DMS114 treated with DMSO at 0.1 percent for 48 hours (cell line): ENCODE measurements around the gene CAPN2.
"Not testable (repeated sequence)": the region's sequence is repeated elsewhere in the genome, so short reads cannot be mapped to it uniquely, and the experiment has no call there.

Experiments
- DNase-seq: peaks from one replicate; lab custom pipeline; 2025; ENCODE audit not compliant: unreplicated experiment; lab: John Stamatoyannopoulos, UW

CAPN2 gene

DNA sequence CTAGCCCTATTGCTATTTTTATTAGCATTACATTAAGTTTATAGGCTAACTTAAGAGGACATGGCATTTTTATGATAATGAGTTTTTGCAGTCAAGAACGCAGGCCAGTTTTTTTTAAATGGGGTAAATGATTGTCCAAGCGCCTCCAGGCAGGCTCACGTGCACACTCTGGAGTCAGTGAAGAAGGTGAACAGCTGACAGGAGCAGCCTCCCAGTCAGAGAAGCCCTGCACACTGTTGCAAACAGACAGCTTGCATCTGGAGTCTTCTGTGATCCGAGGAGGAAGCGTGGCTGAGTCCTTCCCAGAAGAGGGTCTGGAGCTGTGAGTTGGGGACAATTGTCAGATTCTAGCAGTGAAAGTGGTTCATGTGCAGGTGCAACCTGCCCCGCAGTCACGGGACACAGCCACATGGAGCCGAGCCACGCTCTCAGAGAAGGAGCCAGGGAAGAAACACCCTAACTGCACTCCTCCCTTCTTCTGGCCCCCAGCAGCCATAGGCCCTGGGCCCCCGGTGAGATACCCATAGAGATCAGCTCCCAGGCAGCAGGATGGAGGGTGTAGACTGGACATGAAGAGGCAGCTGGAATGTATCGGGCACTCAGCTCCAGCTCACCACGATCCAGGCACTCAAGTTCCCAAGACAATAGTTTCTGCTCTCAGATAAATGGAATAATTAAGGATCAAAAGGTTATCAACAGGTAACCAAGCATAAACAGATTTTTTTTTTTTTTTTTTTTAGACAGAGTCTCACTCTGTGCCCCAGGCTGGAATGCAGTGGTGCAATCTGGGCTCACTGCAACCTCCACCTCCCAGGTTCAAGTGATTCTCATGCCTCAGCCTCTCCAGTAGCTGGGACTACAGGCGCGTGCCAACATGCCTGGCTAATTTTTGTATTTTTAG is 26.4 kb downstream of the CAPN2 start:
- DNase-seq = no peak

DNA sequence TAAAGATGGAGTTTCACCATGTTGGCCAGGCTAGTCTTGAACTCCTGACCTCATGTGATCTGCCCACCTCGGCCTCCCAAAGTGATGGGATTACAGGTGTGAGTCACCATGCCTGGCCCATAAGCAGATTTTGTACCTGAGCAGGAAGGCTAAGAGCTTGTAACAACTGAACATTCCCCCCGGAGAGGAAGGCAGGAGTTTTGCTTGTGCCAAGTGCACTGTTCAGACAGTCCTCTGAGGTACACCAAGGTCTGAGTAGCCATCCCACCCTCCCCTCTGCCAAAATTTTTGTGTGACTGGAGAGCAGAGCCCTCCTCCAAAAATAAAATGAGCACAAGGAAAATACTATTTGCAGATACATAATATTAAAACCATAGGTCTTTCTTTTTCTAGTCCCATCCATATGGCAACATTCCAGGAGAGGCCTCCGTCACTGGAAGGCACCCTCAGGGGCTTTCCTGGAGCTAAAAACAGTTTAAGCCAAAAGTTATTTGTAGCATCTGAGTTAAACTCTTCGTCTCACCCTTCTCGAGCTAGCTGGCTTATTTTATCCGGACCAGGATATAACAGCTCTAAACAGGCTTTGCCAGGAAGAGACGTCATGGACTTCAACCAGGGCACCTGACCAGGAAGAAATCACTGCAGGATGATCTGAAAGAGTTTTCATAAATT is 27.2 kb downstream of the CAPN2 start:
- no peak for DNase-seq

DNA sequence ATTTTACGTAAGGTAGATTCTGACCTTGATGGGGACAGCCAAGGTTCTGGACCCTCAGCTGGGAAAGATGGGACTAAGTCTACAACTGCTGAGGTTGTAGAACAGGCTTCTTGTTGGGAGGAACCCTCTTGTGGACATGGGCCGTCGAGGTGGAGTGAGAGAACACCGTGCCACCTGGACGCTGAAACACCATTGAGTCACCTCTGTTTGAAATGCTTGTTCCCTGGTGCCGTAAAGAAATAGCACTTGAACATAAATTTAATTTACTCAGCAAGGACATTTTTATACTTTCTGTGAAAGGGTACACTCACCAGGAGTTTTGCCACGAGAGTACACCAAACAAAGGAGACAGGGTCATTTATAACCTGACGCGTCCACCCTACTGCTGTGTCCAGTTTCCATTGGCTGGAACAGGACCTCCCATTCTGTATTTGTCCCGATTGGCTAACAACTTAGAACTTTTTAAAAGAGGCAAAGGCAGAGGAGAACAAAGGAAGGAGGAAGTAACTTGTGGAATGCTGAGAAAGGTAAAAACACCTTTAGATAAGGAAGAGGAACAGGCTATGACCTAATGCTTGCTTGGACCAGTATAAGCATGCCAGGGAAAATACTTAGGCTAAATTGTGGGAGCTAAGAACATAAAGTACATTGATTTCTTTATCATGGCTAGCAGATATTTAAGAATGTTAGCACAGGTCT is 27.8 kb downstream of the CAPN2 start:
- DNase-seq = not testable (repeated sequence)

DNA sequence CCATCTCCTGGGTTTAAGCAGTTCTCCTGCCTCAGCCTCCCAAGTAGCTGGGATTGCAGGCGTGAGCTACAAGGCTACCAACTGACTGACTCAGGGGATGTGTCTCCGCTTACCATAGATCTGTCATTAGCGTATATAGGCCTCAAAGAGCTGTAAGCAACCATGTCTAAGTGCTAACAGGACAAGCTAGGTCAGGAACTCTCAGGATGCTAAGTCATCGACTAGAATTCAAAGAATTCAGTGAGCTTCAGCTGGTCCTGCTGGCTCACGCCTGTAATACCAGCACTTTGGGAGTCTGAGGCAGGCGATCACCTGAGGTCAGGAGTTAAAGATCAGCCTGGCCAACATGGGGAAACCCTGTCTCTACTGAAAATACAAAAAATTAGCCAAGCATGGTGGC is 29.5 kb downstream of the CAPN2 start:
- DNase-seq = no peak

DNA sequence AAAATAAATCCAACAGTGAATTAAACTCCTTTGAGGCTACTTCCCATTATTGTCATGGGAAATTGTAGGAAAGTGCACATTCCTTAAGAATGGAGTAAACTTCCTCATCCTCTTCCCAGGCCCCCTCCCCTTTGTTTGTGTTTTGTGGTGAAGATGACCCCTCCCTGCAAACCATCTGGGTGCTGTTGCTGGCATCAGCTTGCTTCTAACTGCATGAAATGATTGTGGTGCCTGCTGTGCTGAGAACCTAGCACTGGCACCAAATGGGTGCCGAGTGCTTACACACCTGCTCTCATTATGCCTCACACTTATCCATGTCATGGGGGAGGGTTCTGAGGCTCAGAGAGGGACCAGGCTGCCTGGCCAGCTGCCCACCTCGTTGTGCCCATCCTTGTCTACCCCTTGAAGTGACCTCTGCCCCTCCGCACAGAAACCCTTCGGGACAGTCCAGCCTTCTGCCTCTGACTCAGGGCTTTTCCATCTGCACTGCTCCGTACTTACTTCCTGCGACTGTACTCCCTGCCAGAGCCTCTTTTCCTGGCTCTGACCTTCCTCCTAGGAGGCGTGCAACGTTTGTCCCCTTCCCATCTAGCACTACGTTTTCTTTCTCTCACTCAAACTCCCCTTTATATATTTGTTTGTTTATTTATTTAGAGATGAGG is 30.6 kb downstream of the CAPN2 start:
- no peak for DNase-seq

DNA sequence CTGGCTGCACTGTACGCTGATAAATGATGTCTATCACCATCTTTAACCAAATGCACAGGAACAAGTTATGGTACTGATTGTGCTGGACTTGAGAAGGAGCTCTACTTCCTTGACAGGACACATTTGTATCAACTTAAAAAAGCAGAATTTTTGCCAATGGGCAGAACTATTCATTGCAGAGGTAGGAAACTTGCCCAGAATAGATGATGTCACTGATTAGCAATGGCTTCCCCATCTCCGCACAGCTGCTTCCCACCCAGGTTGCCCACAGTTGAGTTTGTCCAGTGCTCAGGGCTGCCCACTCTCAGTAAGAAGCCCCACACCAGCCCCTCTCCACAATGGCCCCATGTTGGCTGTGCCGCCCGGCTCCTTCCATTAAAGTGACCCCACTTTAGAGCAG is 33.4 kb downstream of the CAPN2 start:
- DNase-seq = no peak

DNA sequence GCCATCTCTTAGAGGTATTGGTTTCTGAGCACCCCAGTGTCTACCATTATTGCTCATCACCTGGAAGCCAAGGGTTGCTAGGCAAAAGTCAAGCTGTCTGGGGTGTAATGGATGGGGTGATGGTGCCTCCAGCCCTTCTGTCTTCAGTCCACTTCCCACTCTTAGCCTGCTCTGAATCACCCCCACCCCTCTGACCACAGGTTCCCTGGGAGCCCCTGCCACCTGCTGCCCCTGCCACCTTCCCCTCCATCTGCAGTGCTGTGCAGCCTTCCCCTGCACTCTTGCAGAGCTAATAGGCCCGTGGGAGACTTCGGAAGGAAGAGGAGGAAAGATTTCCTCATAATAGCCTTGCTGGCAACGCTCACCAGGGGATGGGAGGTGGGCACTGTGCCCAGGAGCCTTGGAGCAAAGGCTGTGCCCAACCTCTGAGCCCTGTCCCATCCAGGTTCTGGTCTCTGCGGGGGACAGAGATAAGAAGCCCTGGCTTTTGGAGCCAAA is 35.5 kb downstream of the CAPN2 start:
- DNase-seq = no peak

DNA sequence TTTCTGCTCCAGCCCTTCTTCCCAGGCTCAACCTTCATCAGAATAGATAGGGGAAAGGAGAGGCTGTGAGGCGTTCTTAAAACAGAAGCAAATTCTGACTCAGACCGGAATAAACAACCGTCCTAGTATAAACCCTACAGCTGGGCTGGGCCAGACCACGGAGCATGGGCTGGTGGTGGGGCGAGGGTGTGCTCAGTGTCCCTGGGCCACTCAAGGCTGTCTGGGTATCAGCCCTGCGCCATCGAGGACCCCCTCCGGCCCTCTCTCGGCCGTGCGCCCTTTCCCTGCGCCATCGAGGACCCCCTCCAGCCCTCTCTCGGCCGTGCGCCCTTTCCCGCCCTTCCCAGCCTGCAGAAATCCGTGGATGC is 36.0 kb downstream of the CAPN2 start:
- no peak for DNase-seq

DNA sequence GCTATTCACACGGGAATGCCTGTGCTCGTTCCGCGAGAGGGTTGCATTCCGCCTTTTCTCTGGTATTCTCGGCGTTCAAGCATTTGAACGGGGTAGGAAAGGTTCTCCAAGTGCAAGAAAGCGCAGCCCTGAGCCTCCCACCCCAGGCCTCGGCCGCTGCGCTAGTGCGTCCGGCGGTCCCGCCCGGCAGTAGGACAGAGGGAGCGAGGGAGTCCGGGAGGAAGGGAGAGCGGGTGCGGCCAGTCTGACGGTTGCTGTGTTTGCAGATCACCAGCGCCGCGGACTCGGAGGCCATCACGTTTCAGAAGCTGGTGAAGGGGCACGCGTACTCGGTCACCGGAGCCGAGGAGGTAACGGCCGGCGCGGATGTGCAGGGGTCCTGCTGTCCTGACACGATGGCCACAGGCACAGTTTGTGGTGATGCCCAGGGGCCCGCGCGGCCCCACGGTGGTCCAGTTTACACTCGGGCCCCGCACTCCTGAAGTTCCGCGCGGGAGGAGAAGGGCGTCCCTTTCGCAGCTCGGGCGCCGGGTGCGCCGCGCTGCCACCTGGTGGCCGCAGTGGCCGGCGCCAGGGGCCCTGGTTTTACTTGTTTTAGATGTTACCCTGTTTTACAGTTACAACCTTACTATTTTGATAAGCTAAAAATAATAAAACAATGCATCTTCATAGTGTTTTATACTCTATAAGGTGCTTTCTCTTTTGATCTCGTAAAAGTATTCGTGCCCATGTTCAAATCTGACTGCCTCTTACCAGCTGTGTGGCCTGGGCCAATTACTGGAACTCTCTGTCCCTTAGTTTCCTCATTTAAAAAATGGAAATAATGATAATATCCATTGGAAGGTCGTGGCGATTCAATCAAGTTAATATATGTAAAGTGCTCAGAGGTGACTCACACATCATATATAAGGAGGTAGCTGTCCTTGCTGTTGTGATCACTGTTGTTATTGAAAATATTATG is 36.7 kb downstream of the CAPN2 start:
- no peak for DNase-seq

DNA sequence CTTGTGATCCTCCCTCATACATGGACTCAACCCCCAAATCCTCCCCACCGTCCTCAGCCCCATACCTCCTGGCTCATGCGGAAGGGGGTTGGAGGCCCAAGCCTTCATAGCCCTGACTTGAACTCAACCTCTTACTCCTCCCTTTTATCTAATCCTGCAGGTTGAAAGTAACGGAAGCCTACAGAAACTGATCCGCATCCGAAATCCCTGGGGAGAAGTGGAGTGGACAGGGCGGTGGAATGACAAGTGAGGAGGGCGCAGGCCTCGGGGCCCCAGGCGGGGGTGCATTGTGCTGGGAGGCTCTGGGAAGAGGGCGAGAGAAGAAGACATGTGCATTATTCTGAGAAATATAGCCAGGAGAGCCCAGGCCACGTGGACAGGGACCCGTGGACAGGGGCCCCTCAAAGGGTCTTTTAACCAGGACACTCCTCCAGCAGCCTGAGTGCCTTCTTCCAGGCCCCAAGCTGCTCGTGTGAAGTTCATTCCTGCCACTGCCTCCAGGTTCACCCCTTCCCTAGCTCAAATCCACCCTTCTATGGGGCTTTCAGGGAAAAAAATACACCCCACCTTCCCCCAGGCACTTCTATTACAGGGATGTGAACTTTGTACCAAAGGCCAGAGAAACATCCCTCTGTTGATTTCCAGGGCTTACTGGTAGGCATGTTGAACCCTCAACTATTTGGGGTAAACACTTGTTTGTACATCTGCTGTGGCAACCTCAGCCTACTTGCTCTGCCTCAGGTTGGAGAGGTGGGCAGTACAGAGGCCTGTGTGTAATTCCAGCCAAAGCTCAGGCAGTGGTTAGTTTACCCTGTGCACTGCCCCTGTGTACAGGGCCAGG is 38.6 kb downstream of the CAPN2 start:
- no peak for DNase-seq

DNA sequence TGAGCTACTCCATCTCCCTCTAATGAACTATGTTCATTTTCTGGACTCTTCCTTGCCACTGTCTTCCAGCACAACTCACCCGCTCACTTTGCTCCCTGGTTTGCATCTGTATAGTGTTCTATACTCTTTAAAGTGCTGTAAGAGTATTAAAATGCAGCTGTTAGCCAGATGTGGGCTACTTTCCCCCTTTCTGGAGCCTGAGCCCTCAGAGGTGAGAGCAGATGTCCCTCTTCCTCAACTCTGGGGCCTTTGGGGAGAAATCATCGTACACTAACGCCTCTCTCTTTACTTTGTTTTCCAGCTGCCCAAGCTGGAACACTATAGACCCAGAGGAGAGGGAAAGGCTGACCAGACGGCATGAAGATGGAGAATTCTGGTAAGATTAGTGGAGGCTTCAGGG is 39.4 kb downstream of the CAPN2 start:
- DNase-seq = no peak

DNA sequence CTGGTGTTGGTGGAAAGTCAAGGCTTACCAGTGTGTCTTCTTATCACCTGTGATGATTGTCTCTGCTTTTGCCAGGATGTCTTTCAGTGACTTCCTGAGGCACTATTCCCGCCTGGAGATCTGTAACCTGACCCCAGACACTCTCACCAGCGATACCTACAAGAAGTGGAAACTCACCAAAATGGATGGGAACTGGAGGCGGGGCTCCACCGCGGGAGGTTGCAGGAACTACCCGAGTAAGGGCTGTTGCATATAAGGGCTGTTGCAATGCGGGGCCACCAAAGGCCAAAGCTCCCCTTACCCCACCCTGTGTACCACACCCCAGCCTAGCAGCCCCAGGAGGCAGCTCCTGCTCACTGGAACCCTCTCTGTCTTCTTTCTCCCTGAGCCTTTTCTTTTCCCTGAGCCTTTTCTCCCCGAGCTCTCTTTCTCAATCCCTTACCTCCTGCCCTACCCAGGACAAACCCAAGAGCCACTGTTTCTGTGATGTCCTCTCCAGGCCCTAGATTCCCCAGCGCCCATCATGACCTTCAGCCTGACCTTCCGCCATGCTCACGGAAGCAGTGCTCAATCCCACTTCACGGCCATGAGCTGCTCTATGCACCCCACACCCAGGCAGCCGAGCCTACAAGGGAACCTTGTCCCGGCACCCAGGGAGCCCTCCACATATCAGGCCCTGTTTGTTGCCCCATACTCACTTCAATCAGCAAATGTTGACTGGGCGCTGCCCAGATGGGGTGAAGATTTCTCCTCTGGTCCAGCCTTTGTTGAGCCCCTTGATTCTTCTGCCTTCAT is 40.6 kb downstream of the CAPN2 start:
- DNase-seq = no peak

DNA sequence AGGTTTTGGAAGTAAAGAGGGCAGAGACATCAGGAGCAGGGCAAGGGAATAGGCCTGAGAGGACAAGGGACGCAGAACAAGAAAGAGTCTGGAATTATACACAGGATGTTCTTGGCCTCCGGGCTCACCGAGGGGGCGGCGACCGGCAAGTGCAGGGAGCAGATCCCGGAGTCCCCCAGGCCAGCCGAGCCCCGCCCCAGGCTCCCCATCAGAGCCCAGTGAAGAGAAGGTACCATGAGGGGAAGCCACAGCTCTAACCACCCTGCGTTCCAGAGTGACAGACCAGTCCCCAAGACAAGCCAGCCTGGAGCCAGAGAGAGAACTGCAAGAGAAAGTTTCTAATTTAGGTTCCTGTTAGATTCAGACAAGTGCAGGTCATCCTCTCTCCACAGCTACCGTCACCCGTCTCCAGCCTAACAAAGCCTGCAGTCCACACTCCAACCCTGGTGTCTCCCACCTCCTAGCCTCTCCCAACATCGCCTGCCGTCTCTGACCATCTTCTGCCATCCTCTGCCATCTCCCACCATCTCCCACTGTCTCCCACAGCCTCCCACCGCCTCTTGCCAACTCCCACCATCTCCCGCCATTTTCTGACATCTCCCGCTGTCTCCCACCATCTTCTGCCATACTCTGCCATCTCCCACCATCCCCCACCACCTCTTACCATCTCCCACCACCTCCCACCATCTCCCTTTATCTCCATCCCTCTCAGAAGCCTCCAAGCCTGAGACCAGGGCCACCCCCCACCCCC is 42.5 kb downstream of the CAPN2 start:
- no peak for DNase-seq

DNA sequence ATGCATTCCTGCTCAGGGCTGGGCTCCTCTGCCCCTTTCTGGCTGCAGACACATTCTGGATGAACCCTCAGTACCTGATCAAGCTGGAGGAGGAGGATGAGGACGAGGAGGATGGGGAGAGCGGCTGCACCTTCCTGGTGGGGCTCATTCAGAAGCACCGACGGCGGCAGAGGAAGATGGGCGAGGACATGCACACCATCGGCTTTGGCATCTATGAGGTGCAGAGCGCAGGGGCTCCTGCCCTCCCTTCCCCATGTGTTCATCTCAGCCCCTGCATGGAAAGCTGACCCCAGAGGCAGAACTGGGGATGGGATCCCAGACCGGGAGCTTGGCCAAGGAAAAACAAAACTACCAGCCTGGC is 43.1 kb downstream of the CAPN2 start:
- DNase-seq = no peak

DNA sequence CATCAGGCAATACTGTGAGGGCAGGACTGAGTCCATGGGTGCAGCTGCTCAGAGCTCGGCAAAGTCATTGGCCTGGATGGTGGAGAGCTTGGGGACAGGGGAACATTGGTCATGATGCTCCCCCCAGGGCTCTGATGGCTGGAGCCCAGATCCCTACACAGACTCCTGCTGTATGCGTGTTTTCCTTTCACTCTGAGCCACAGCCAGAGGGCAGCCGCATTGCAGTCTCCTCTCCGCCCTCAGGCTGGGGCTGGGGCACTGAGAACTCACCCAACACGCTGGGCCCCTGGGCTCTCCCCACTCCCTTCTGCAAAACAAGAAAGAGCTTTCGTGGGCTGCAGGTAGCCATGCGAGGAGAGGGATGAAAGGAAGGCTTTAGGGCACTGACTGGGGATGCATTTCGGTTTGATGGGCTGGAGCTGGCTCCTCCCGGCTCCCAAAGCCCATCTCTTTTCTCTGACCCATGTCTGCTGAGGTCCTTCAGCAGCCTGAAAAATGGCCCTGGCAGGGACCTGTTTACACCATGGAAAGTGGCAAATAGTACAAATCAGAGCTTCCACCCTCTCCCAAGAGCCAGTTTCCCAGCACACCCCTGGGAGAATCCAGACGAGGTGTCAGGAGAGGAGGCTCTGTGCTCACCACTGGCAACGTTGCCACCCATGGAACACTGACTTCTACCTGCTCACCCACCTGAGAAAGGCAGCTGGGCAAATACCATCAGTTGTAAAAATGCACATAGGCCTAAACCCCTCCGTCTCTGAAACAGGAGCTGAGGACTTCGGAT is 43.8 kb downstream of the CAPN2 start:
- no peak for DNase-seq

DNA sequence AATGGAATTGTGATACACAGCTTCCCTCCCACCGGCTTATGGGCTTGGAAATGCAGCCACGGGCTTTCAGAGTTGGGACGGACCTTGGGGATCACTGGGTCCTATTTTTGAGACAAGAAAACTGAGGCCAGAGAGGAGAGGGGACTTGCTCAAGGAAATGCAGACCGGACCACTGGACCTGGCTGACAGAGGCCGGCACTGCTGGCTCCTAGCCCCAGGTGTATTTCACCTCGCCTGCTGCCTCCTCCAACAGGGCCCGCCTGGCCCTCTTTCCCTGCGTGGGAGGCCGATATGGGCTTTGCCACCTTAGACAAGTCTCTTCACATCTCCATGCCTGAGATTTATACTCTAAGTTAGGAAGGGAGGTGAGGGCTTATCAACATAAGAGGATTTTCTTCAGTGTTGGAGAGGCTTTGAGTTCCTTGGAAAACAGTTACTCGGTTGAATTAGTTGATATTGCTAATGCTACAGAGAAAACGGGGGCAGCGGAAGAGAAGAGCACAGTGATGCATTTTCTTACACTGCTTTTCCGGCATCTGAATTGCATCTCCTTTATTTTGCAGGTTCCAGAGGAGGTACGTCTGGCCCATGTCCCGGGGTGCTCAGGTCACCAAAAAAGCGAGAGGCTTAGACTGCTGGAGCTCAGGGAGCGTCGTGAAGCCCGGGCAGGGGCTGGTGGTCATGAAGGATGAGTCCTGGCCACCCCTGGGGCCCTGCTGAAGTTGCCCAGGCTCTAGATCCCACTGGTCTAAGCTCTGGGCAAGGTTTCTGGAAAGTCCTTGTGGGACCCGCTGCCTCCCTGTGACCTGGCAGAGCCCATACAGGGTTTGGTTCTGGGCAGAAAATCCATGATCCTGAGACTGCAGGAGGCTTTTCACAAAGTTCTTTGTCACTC is 44.7 kb downstream of the CAPN2 start:
- no peak for DNase-seq
